ENCODE data around the gene ROBO4.

ROBO4 gene

GRCh38 chr11:124840666-124841065 lies 57.0 kb downstream of the ROBO4 start:
- DNase-seq (ENCODE audit: low spot score), result no peak

- DNase-seq (ENCODE audit: low spot score), result no peak
Measured at GRCh38 chr11:124839972-124840621, 57.6 kb downstream of the ROBO4 start.

DNA sequence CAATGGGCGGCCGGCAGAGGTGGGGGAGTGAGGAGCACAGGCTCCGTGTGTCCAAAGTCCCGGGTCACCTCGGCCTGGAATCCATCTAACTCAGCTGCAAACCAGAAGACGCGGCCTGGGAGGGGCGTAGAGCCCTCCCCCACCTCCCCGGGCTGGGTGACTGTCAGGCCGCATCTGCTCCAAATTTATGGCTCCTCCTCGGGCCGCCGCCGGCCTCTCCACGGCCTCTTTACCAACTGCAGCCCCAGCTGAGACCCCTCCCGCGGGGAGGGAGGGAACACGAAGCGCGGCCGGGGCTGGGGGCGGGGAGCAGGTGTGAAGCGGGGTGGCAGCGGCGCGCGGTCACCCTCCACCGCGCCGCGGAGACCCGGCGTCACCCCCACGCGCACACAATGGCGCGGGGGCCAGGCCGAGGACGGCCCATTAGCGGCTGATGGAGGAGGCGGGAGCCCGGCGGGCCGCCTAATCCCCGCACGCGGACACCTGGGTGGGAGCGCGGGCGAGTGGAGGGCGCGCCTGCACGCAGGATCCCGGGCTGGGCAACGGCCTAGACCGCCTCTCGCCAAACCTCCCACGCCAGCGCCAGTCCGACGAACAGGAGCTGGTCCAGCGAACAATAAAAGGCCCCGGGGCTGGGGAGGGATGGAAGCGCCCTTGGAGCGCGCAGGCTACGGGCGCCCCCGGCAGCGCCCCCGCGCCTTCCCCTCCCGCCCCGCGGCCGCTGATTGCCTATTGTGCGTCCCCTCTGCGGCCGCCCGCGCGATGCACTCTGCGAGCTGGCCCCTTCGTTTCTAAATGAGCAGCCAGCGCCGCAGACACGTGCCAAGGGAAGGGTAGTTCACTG lies 58.3 kb downstream of the ROBO4 start:
- DNase-seq (ENCODE audit: low spot score), result no peak

DNA sequence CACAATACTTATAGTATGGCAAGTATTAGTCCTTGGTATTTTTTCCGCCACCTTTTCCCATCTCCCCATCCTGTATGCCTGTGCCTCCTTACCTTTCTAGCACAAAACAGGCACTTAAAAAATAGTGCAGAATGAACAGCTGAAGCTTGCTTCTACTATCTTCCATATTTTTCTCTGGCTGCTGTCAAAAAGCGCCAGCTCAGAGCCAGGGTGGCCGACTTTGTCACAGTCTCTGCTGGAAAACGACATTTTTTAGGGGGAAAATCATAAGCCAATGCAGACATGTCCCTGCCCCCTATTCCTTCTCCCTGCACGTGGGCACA lies 58.9 kb downstream of the ROBO4 start:
- DNase-seq (ENCODE audit: low spot score), result no peak

GRCh38 chr11:124837491-124837856 lies 60.2 kb downstream of the ROBO4 start:
- DNase-seq (ENCODE audit: low spot score), result peak; percentile 79

- DNase-seq (ENCODE audit: low spot score), result no peak
Measured at GRCh38 chr11:124835918-124836317, 61.7 kb downstream of the ROBO4 start.

GRCh38 chr11:124834526-124835180 lies 63.0 kb downstream of the ROBO4 start:
- no peak for DNase-seq (ENCODE audit: low spot score)

All from RKO (cell line).